ENCODE results near the gene TAF10.

The TAF10 gene

DNA sequence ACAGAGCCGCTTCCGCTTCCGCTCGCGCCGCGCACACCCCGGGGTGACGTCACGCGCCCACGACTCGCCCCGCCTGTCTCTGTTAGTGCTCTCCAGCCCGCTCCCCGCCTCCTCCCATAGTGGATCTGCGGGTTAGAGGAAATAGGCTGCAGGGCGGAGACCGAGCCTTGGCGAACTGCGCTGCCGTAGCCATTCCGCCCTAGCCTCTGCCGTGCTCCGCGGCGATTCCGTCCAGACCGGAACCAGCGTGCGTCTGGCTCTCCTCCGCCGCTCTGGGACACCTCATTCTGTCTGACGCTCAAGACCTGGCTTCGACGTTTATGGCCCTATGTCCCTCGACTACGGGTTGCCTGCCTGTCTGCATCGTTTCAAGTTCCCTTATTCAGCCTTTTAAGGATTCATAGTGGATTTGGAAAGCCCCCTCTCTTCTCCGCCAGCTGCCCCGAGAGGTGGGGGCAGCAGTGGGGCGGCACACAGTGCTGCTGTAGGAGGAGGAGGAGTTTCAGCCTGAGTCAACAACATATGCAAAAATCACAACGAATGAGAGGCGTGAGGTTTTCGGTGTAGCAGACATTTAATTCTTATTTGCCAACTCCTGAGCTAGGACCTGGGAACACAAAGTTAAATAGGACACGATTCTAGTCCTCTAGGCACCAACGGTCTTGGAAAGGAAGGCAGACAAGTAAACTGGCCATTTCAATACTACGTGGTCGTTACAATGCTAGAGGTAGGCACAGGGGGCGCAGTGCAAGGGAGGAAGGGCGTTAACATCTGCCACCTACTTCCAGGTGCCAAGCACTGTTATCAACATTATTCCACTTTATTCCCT lies at the start of gene TAF10:
Gene TAF10, minus strand, starts transcription at position 4 of the 829 bp plus-strand sequence. CDS start 27 bp downstream, outside the sequence.
- peak; percentile 49 for DNase-seq

GRCh38 chr11:6660712-6661111 lies 48.7 kb upstream of the TAF10 start:
- DNase-seq = no peak

- DNase-seq = no peak
Measured at GRCh38 chr11:6658647-6659046, 46.6 kb upstream of the TAF10 start.

- no peak for DNase-seq
Measured at GRCh38 chr11:6657346-6657745, 45.3 kb upstream of the TAF10 start.

DNA sequence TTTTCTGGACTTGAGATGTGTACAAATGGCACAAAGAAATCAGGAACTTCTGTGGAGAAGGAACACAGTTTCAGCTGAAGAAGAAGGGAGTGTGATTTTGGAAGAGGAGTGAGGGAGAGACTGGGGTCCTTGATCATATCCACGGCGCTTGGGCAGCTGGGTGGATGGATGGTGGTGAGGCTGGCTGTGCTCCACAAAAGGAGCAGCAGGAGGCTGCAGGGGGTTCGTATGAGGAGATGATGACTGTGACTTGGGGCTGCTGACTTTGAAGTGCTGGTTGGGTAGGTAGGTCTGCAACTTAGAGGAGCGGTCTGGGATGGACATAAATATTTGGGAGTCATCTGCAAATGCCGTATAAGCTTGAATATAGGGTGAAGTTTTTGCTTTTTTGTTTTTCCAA lies 44.9 kb upstream of the TAF10 start:
- no peak for DNase-seq

GRCh38 chr11:6656584-6656915 lies 44.5 kb upstream of the TAF10 start:
- DNase-seq = no peak

DNA sequence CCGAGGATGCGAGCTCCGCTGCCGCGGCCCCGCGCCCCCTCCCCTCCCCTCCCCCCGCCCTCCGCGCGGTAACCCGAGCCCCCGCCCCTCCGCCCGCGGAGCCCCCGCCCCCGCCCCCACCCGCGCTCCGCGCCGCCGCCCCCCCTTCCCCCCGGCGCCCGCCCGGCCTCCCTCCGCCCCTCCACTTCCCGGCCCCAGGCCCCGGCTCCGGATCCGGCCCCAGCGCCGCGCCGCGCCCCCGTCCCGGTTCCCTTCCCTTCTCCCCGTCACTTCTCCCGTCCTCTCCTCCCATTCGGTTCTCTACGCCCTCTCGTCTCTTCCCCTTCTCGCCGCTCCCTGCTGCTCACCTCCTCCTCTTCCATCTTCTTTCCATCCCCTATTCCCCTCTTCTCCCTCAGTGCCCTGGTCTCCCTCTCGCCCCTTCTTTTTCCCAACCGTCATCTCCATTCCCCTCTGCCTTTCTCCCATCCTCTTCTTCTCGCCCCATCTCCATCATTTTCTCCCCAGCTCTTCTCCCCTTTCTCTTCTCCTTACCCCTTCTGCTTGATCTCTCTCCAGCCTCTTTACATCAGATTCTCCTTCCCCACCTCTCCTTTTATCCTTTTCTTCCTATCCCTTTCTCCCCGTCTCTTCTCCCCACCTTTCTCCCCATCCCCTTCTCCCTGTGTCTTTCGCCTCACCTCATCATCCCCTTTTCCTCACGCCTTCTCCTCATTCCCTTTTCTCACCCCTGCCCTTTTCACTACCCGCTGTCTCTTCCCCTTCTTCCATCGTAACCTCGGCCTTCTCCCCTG lies 44.0 kb upstream of the TAF10 start, which contains the start of gene DCHS1:
Gene DCHS1, minus strand, starts transcription at position 20 of the 794 bp plus-strand sequence. CDS start 14,196 bp downstream, outside the sequence.
- no peak for DNase-seq

DNA sequence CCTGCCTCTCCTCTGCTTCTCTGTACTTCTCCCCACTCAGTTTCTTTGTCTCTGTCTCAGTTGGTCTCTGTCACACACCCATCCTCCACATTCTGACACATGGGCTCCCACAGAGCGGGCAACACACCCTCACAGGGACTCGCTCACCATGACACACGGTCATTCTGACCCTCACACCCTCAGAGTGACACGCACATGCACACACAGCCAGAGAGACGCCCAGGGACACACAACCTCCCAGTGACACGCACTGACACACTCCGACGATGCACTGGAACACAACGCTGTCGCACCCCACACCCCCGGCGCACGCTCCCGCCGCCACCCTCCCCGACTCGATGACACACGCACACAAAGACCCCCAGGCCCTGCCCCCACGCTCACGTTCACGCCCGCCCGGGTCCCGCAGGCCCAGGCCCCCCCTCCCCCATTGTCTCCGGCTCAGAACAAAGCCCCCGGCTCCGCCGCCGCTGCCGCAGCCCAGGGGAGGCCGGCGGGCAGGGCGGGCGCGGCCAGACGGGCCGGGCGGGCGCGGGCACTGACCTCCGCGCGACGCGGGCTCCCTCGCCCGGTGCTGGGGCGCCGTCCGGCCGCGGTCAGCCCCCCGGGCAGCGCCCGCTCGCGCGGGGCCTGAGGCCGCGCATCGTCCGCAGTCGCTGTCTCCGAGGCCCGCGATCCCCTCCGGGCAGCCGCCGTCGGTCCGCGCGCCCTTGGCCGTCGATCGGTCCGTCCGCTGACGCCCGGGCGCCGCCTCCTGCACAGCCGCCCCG lies 43.2 kb upstream of the TAF10 start:
- DNase-seq = no peak

DNA sequence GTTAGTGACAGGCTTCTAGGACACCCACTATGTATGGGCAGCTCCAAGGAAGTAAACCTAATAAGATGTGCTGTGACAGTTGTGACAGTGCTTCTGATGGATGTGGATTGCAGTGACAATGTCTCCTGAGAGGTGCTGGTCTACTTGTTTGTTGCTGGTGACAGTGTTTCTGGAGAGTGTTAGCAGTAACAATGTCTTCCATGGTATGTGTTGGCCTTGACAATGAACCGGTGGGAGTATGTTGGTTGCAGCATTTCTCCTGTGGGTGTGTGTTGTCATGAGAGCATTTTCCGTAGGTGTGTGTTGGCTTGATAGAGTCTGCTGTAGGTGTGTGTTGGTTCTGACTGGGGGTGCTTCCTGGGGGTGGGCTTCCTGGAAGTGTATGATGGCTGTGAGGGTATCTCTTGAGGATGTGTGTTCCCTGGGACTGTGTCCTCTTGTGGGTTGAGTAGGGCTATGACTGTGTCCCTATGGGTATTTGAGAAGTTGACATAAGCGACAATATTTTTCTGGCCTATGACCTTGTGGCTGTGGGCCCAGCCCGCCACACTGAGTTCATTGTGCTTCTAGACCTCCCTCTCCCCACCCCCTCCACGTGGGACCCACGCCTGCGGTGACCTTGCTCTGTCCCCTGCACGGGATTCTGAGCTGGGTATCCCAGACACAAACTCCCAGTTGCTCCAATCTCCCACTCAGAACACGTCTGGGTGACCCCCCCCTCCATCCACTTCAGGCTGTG lies 42.4 kb upstream of the TAF10 start:
- DNase-seq = no peak

DNA sequence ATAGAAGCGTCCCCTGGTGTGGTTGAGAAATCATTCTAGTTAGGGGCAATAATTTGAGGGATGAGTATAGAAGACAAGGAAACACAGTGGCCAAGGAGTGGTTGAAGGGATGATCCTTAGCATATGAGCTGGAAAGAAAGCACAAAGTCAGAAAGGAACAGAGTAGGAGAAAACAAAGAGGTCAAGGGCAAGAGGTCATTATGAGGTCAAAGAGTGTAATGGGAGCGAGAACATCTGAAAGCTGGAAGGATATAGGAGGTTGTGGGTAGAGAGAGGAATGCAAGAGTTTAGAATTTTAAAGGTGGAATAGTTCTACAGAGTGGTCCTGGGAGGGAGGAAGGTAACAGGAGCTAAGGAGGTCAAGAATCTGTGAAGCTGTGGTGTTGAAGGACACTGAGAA lies 41.6 kb upstream of the TAF10 start:
- DNase-seq = no peak

DNA sequence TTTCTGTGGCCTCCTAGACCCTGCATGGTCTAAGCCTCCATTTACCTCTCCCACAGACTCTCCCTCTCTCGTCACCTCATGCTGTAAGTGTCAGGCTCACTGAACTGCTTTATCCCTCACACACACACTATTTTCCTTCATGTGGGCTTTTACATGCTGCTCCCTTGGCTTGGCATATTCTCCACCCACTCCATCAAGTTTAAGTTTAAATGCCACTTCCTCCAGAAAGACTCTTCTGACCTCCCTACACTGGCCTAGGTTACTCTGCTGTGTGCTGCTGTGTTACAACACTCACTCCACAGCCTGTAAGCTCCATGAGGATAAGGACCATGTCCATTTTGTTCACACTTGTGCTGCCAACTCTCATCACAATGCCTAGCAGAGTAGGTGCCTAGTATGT lies 41.1 kb upstream of the TAF10 start:
- no peak for DNase-seq

- DNase-seq = no peak
Measured at GRCh38 chr11:6652182-6652581, 40.2 kb upstream of the TAF10 start.

- DNase-seq = no peak
Measured at GRCh38 chr11:6650980-6651379, 39.0 kb upstream of the TAF10 start.

DNA sequence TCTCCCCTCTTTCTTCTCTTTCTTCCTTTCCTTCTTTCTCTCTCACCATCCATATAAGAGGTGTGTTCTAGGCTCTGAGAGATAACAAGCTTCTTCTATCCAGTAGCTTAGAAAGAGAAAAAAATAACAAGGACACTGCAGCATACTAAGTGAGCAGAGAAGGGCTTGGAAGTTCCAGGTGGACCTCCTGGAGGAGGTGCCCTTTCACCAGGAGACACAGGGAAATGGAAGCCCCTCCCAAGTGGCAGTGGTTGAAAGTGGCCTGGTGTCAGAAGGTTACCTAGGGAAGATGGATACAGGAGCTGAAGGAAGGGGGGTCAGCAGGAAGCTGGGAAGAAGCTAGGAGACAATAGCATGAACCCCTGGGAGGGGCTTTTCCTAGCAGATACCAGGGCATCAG lies 38.1 kb upstream of the TAF10 start:
- DNase-seq = no peak

DNA sequence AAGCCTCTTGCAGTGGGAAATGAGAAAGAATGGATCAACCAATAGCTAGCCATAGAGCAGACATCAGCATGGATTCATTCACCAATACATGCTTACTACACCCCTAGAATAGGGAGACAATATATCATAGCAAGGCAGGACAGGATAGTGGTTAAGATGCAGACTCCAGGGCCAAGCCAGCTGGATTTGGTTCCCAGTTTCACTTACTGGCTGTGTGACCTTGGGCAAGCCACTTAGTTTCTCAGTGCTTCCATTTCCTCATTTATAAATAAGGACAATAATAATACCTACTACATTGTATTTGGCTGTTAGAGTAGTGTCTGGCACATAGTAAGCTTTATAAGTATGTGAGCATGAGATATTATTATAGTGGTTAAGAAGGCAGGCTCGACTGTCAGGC lies 36.5 kb upstream of the TAF10 start:
- no peak for DNase-seq

DNA sequence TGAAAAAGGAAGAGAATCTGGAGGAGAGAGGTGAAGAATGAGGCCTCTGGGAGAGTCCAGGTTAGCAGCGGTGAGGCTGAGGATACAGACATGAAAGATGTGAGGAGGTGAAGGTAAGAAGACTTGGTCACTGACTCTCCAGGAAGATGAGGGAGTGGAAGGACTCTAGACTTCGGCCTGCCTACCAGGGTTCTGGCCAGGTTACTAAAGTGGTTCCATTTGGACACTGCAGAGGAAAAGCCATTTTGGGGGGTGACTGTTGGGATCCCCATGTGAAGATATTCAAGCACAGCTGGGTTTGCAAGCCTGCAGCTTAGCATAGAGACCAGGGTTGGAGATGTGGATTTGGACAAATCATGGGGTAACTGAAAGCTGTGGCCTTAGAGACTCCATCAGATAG lies 35.8 kb upstream of the TAF10 start:
- no peak for DNase-seq

DNA sequence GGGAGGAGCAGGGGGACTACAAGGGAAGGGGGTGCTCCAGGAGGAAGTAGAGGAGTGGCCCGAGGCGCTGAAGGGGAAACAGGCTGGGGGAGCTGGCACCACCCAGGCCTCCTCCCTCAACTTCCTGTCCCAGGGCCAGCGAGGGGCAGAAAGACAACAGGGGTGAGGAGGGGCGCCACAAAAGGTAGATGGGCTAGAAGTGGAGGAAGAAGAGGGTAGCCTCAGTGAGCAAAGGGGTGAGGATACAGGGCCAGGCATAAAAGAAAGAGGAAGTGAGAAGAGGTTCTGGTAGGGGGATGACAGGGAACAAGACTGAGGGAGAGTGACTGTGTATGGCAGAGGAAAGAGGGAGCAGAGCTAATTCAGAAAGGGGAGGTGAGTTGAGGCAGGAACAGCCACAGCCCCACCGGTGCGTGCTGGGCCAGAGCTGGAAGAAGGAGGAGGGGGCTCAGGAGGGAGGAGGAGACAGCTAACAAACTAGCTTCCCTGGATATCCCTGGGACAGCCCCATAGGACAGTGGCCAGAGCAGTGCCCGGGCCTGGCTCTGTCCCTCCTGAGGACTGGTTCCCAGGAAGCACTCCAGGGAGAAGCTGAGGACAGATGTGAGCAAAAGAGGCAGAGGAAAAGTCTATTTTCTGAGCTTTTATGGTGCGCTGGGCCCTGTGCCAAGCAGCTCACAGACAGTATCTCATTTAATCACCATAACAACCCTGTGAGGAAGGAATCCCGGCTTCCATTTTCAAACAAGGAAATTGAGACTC lies 35.1 kb upstream of the TAF10 start:
- no peak for DNase-seq

DNA sequence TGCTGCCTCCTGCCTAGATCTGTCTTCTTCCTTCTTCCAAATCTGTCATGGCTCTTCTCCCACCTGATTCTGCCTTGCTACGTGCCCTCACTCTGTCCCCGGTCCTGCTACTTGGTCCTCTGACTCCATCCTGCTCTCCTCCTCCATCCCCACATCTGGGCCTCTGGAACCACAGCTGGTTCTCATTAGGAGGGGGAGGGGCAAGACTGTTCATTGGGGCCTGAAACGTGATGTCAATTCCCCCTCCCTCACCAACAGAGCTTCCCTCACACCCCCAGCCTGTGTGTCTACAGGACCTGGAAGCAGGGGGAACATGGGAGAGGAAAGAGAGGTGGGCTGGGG lies 34.5 kb upstream of the TAF10 start:
- DNase-seq = no peak

- DNase-seq = no peak
Measured at GRCh38 chr11:6646071-6646470, 34.1 kb upstream of the TAF10 start.

DNA sequence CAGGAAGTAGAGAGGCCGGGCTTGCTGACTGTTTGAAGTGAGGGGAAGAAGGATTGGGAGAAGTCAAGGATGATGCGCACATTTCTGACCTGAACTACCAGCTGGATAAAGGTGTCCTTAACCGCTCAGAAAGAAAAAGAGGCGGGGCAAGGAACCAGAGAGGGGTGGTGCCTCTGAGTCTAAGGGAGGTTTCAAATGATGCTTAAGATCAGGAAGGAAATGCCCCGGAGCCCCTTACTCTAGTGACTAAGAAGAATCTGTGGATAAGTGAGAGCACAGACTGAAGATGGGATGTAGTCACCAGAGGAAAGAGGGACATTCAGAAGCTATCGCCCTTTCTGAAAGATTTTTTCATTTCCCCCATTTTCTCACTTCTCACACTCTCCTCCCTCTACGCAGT lies 30.9 kb upstream of the TAF10 start:
- no peak for DNase-seq

DNA sequence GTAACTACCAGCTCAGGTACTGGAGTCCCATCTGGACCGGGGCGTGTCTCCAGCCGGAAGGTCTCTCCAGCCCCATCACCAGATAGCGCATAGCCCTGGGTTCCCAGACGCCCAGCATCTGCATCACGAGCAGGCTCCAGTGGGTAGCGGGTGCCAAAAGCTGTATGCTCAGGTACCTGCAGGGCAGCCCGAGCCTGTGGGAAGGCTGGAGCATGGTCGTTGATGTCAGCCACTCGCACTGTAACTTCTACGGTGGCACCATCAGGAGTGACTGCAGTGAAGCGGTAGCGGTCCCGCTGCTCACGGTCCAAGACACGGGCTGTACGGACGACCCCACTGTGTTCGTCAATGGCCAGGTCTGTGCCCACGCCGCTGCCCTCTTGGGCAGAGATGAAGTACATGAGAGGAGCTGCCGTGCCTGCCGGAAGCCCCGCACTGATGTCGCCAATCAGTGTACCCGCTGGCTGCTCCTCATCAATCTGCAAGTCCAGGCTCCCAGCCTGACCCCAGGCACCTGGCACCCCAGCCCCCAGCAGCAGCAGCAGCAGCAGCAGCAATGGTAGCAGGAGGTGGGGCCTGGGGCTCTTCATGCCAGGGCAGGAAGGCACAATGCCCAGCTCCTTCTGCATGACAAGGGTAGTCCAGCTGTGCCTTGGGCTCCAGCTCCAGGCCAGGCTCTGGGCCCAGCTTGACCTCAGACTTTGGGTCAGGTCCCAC lies 29.1 kb upstream of the TAF10 start:
- DNase-seq = no peak

Data from NCI-H524 treated with DMSO at 0.1 percent for 48 hours (cell line).